ENCODE measurements around the gene C5AR2. TPM values are rescaled to one million over a fixed set of nuclear protein-coding genes. Genes with fewer than 3 reads are reported as not detected.

The C5AR2 gene
- total RNA-seq: under 0.01 and 0.20 TPM in 2 replicates

GRCh38 chr19:47331931-47332547, at the start of gene C5AR2:
TSS of gene C5AR2 (plus strand) at chr19:47332175. CDS start at chr19:47340800, 8,625 bp downstream.

GRCh38 chr19:47309608-47310007, 22.4 kb upstream of the C5AR2 start, which contains the start of gene C5AR1:
TSS of gene C5AR1 (plus strand) at chr19:47309861. CDS start at chr19:47309896, 35 bp downstream.

GRCh38 chr19:47348819-47349795, 17.1 kb downstream of the C5AR2 start, which contains the start of gene DHX34:
TSS of gene DHX34 (plus strand) at chr19:47349315. CDS start at chr19:47353031, 3,716 bp downstream.

Other genes starting within 250 kb of the C5AR2 start
- 14.7 and 23.1 TPM in 2 replicates for gene ZC3H4, start 218.4 kb upstream of the C5AR2 start, total RNA-seq
- gene SAE1, start 201.3 kb upstream of the C5AR2 start, total RNA-seq: 106 and 128 TPM in 2 replicates
- 9.8 and 10.3 TPM in 2 replicates for gene BBC3, start 101.0 kb upstream of the C5AR2 start, total RNA-seq
- 5.3 and 5.5 TPM in 2 replicates for gene CCDC9, start 75.7 kb upstream of the C5AR2 start, total RNA-seq
- 1.2 and 1.5 TPM in 2 replicates for gene INAFM1, start 57.3 kb upstream of the C5AR2 start, total RNA-seq
- gene C5AR1, start 22.3 kb upstream of the C5AR2 start, total RNA-seq: 0.37 TPM in 1 of 2 replicates, not detected in the other
- gene DHX34, start 17.1 kb downstream of the C5AR2 start, total RNA-seq: 12.9 and 22.7 TPM in 2 replicates
- gene MEIS3, start 87.4 kb downstream of the C5AR2 start, total RNA-seq: 20.1 and 34.9 TPM in 2 replicates
- gene SLC8A2, start 139.7 kb downstream of the C5AR2 start, total RNA-seq: not detected in 2 replicates
- gene KPTN, start 152.0 kb downstream of the C5AR2 start, total RNA-seq: 3.3 and 3.5 TPM in 2 replicates
- gene NAPA, start 182.9 kb downstream of the C5AR2 start, total RNA-seq: 59.4 and 63.6 TPM in 2 replicates
- gene ZNF541, start 241.0 kb downstream of the C5AR2 start, total RNA-seq: under 0.01 TPM in 2 replicates

Data from subcutaneous preadipocyte (primary cell).